Epidermal melanocyte (primary cell): ENCODE data around the gene MATN1.

ENCODE experiments used
- DNase-seq: peaks from one replicate; pipeline ENCODE4 v3.0.0; 2011; ENCODE audit warnings: low spot score; ENCODE audit not compliant: insufficient read length

MATN1 gene

DNA sequence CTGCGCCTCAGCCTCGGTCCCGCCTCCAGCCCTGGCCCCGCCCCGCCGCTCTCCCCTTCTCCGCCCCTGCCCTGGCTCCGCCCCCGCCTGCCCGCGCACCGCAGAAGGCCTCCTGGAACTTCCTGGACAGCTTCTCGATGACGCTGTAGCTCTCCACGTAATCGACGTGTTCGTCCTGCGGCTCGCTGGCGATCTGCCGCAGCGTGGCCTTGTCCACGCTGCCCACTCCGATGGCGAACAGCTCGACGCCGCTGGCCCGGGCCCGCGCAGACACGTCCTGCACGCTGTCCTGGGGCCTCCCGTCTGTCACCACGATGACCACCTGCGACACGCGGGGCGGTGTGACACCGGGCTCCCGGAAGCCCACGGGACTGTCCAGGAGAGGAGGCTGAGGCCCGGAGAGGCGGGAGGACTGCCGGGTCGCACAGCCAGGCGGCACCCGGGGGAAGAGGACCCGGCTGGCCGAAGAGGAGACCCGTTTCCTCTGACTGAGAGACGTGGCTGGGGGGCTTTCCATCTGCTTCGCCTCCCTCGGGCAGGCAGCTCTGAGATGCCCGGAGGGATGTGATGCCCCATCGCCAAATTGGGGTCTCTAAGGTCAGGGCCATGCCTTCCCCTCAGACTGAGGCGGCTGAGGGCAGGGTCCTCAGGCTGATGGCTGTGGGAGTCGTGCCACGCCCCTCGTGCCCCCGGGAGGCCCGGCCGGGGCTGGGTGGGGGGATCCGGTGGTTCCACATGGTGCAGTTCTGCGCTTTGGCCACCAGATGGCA is 4.6 kb downstream of the MATN1 start:
- DNase-seq: peak; percentile 68

DNA sequence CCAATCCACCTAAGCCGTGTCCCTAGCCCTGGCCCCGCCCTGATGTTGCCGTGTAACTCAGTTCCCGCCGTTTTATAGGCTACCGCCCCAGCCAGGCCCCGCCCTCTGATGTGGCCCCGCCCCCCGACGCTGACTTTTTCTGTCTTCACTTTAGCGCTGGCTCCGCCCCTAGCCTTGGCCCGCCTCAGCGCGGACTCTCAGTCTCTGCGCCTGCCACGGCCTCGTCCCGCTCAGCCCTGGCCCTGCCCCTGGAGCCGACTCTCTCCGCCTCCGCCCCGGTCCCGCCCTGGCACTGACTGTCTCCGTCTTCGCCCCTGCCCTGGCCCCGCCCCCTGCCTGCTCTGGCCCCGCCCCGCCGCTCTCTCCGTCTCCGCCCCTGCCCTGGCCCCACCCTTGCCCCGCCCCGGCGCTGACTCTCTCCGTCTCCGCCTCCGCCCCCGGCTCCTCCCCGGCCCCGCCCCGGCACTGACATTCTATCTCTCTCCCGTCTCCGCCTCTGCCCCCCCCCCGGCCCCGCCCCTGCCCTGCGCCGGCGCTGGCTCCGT is 5.2 kb downstream of the MATN1 start:
- peak; percentile 70 for DNase-seq

DNA sequence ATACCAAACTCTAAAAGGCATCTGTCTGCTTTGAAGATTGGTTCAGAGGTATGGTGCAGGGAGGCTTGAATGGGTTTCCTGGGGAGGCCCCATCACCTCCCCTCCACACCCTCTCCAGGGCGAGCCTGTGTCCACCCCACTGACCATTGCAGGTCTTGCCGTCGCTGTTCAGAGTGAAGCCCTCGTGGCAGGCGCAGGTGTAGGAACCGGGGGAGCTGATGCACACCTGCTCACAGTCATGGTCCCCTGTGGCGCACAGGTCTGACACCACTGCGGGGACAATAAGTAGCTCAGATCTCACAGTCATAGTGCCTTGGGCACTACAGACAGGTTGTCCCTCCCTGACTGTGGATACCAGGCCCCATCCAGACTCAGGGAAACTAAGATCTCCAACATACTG is 6.7 kb downstream of the MATN1 start:
- DNase-seq: no peak

DNA sequence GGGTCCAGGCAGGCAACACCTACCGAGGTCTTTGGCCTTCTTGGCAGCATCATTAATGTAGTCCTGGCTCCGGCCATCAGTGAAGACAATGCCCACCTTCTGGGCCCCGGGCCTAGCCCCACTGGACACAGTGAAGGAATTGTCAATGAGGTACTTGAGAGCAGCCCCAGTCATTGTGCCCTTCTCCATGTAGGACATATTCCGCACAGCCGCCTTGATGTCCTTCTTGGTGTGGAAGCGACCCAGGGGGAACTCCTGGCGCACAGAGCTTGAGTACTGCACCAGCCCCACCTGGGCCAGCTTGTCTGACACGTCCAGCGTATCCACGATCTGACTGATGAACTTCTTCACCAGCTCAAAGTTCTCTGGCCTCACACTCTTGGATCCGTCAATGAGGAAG is 7.5 kb downstream of the MATN1 start:
- no peak for DNase-seq

DNA sequence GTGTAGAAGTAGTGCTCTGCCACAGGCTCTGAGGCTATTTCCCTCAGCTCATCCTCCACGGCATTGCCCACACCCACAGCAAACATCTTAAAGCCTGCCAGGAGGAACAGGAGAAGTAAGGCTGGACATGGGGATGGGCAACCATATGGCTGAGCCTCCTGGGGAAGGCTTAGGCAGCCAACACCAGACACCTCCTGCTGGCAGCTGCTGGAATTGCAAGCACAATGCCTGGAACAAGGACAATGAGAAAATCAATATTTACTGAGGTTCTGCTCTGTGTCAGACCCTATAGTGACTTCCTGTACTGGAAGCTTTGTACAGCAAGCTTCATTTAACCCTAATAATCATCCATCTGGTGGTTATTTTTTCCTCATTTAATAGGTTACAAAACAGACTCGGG is 8.2 kb downstream of the MATN1 start:
- no peak for DNase-seq

GRCh38 chr1:30714536-30715090 is 8.8 kb downstream of the MATN1 start:
- no peak for DNase-seq

- no peak for DNase-seq
Observed at GRCh38 chr1:30714025-30714424, 9.4 kb downstream of the MATN1 start.

GRCh38 chr1:30713311-30713710 is 10.1 kb downstream of the MATN1 start:
- no peak for DNase-seq

- no peak for DNase-seq
Observed at GRCh38 chr1:30712583-30712982, 10.8 kb downstream of the MATN1 start.

DNA sequence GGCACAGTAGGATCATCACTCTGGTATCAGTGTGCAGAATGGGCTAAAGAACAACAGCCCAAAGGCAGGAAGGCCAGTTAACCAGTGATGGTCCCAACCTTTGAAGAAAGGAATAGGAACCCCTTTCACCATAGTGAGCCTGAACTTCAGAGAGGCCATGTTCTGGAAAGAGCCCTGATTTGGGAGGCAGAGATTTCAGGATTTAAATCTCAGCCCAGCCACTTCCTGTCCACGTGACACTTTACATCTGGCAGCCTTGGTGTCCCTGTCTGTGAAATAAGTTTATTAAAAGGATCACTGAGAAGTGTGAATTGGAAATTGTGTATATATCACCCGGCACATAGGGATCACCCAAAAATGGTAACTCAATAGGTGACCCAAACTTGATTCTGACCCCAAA is 13.0 kb downstream of the MATN1 start:
- DNase-seq: no peak

- no peak for DNase-seq
Observed at GRCh38 chr1:30708361-30708728, 15.0 kb downstream of the MATN1 start.

- DNase-seq: peak; percentile 81
Observed at GRCh38 chr1:30707412-30708360, 15.7 kb downstream of the MATN1 start.

DNA sequence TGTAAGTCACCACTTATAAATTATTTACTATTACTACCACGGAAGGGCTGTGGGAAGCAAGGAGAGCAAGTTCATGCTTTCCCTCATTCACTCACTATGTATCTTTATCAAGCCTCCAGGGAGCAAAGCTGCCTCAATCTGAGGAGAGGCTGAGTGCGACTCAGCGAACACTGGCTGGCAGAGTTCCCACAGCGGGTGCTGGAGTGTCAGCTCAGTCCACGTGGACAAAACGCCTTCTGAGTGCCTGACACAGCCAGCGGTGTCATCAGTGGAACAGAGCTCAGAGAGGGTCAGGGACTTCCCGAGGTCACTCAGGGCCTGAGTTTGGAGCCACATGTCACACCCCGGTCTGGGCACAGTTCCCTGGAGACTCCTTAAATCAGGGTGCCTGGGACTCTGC is 16.9 kb downstream of the MATN1 start:
- no peak for DNase-seq

GRCh38 chr1:30705698-30706097 is 17.7 kb downstream of the MATN1 start:
- DNase-seq: no peak

DNA sequence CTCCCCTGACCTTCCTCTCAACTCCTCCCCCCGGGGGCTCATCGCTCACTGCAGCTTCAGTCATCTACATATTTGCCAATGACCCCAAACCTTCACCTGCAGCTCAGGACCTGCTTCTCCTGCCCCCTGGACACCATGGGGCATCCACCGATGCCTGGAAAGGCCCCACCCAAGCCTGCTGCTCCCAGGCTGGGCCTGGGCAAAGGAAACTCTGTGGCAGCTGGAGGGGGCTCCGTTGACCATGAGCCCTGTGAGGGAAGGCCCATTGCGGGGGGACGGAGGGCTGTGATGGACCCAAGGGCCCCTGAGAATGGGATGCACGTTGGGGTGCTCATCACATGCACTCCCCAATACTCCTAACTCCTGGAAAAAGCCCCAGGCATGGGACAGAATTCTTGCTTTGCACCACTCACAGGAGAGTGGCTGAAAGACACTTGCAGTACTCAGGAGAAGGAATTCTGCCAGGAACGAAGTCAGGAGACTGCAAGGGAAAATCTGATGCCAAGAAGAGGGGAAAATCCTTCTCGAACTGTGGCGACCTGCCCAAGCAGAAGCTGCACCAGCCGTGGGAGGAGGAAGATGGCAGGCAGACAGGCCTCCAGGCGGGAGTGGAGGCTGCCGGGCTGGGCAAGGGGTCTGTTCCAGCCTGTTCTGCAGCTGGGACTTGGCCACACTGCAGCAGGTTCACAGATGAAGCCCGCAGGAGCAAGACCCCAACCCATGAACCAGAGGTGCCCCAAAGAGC is 18.4 kb downstream of the MATN1 start:
- DNase-seq: no peak

- no peak for DNase-seq
Observed at GRCh38 chr1:30704271-30704670, 19.1 kb downstream of the MATN1 start.

- DNase-seq: no peak
Observed at GRCh38 chr1:30702823-30703222, 20.6 kb downstream of the MATN1 start.

- DNase-seq: no peak
Observed at GRCh38 chr1:30701258-30701633, 22.1 kb downstream of the MATN1 start.

GRCh38 chr1:30700528-30701257 is 22.7 kb downstream of the MATN1 start:
- no peak for DNase-seq

DNA sequence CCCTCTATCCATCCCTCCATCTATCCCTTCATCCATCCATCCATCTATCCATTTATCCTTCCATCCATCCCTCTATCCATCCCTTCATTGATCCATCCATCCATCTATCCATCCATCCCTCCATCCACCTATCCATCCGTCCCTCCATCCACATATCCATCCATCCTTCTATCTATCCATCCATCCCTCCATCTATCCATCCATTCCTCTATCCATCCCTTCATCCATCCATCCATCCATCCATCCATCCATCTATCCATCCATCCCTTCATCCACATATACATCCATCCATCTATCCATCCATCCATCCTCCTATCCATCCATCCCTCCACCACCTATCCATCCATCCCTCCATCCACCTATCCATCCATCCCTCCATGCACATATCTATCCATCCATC is 23.6 kb downstream of the MATN1 start:
- no peak for DNase-seq
